Measurements from ENCODE around the gene SDF2. TPM values are rescaled to one million over a fixed set of nuclear protein-coding genes. Genes with fewer than 3 reads are reported as not detected.
"Not testable (repeated sequence)": the region's sequence is repeated elsewhere in the genome, so short reads cannot be mapped to it uniquely, and the experiment has no call there.

SDF2 gene
- total RNA-seq, 1 experiment from 2014 or later, result 47.6 TPM

DNA sequence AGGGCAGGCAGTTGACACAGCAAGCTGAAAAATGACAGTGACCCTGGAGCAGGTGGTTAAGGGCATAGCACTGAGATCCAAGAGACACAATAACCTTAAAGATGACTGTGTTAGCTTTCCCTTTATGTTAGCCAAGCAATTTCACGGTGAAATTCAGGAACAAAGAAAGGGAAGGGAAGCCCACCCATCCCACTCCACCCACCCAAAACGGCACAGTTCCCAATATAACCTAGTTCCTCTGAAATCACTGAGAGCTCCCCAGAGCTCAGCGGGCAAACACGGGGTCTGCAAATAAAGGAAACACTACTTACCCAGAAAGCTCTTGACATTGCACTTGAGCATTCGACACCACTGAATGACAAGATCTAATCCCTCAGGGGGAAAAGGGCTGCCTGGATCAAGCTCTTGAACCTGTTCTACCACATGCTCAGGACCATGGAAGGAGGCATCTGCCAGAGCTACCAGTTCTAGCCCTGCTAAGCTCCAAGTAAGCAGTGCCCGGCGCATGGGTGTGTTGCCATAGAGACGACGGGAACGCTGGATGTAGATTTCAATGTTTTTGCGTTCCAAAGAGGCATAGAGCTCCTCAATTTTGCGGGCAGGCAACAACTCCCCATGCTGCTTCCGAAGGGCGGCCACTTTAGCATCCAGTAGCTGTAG, 27.4 kb downstream of the SDF2 start:
- DNase-seq (ENCODE audit: low read depth), result no peak

DNA sequence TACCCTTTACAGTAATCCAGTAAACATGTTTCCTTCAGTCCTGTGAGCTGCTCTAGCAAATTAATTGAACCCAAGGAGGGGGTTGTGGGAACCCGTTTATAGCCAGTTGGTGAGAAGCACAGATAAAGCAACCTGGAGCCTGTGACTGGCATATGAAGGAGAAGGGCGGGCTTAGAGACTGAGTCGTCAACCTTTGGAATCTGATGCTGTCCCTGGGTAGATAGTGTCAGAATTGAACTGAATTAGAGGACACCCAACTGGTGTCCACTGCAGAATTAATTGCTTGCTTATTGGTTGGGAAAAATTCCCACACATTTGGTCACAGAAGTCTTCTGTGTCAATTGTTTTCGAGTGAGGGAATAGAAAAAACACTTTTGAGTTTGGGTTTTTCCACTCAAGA, 34.9 kb downstream of the SDF2 start:
- DNase-seq (ENCODE audit: low read depth), result no peak

GRCh38 chr17:28624148-28624547, 37.6 kb downstream of the SDF2 start:
- no peak for DNase-seq (ENCODE audit: low read depth)

DNA sequence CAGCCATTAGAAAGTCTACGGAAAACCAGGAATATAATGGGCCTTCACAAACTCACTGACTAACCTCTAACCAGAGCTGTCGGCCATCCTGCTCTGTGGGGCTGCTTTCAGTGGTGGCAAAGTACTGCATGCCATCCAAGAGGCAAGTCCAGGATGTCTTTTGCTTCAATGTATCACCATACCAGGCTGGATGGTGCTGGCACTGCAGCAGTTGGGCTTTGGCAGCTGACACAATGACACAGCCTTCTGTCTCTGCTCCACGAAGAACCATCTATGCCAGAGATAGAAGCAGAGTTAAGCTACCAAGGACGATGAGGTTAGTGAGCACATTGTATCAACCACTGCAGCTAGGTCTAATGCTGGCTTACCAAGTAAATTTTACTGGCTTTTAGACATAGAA, 38.0 kb downstream of the SDF2 start:
- no peak for DNase-seq (ENCODE audit: low read depth)

DNA sequence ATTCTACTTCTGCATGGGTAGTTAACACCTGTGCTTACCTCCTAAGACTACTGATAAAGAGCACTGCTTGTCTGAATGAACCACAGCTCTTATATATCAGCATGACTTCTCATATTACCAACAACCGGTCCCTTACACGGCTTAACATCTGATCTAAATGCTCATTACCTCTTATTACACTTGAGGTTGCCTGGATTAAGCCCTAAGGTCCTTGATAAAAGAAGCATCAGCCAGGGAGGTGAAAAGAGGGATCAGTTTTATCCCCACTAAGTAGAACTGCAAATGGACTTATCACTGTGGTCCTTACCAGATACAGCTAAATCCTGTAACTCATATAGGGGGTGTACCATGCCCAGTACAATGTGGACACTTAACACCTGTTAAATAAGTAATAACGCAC, 39.5 kb downstream of the SDF2 start:
- DNase-seq (ENCODE audit: low read depth), result no peak

DNA sequence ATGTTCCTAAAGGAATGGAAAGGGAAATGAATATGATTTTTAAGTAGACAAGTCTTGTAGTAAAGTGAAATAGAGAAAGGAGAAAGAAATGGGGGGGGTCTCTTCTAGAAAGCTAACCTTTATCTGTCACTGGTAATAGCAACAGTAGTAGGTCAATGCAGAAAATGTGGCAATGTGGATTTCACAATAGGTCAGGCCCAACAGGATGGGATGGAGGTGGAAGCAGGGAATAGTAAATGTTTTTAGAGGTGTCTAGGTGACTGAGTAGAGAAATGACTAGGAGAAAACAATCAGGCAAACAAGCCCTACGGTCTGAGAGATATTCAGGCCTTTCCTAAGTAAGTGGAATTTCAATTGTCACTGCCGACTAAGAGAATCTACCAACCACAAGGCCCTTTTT, 41.7 kb downstream of the SDF2 start:
- no peak for DNase-seq (ENCODE audit: low read depth)

DNA sequence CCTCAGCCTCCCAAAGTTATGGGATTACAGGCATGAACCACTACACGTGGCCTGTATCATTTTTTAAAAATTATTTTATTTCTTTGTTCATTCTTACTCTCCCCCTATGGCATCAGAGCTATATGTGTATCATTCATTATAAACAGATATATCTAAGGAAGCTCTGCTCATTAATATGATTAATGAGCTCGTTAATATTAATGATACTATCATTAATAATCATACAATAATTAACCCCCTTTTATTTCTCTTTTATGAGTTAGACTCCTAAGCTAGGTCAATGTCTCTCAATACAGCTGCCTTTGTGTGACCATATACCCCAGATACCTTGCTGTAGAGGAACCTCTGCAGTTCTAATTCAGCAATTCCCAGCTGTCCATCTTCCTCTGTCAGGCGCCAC, 43.2 kb downstream of the SDF2 start:
- no peak for DNase-seq (ENCODE audit: low read depth)

- DNase-seq (ENCODE audit: low read depth), result peak; percentile 37
These were observed 45.4 kb downstream of the SDF2 start for GRCh38 chr17:28616281-28616680.

- DNase-seq (ENCODE audit: low read depth), result no peak
These were observed 46.3 kb downstream of the SDF2 start for GRCh38 chr17:28615260-28615940.

- no peak for DNase-seq (ENCODE audit: low read depth)
These were observed 47.8 kb downstream of the SDF2 start, which contains the start of gene RSKR for GRCh38 chr17:28613931-28614381. TSS of gene RSKR (minus strand) at chr17:28614185. CDS start at chr17:28614161, 24 bp downstream.

DNA sequence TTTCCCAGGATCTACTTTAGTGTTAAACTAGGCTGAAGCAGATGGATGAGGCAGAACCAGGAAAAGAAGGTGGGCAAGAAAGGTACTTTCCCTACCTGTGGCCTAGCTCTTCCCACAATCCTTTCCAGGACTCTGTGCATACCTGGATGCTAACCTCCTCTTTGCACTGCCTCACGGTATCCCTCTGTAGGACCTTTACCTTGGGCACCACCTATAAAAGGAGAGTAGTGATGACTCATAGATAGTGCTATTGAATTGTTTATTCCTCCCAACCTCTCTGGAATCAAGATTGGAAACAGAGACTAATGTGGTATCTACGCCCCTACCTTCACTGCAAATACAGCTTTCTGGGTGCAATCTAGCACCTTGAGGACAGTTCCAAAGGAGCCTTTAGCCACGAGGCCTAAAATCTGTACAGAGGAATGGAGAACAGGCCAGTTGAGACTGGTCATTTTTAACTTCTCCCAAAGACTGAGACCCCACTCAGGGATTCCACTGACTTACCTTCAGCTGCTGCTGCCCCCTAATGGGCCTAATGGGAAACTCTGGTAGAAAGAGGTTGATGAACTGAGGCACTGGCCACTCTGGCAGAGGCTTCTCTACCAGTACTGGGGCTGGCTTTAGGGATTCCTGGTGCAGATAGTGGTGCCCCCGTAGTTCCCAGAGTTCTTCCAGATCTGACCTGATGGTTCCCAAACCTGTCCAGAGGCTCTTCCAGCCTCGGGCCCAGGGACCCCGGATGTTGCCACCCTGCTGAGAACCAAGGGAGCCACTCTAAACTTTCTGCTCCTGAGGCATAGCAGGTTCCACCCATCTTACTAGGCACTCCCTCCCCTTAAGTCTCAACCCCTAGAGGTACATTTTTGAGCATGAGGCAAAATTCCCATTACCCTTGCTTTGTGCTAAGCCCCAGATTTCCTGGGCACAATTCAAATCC, 48.5 kb downstream of the SDF2 start:
- DNase-seq (ENCODE audit: low read depth), result peak; percentile 20

DNA sequence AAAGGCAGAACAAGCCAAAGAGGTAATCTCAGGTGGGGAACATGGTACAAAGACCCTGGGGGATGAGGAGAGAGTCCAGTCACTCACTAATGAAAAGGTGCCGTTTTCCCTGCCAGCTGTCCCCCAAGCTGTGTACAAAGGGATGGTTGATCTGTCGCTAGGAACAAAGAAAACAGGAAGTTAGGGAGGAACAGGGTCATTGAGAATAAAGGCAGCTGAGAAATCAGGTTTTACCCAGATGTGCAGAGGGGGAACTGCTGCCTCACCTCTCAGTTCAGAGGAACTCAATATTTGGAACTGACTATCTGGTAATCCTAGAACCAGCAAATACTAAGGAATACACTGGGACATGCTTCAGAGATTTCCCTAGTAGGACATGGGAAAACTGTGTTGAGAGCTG, 49.2 kb downstream of the SDF2 start:
- no peak for DNase-seq (ENCODE audit: low read depth)

DNA sequence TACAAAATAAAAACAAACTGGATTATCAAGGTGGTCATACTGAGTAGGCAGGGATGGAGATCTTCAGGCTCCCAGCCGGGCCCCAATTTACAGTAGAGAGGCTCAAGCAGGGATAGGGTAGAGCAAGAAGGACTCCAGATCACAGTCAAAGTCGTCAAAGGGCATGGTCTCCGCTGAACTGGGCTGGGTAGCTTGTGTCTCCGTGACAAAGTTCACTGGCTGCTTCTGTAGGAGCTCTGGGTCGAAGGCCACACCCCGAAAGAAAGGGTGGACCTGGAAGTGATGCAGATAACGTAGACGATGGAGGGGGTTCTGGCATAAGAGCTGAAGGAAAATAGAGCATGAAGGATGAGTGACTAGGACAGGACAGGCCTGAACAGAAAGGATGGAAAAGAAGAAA, 51.3 kb downstream of the SDF2 start:
- no peak for DNase-seq (ENCODE audit: low read depth)

DNA sequence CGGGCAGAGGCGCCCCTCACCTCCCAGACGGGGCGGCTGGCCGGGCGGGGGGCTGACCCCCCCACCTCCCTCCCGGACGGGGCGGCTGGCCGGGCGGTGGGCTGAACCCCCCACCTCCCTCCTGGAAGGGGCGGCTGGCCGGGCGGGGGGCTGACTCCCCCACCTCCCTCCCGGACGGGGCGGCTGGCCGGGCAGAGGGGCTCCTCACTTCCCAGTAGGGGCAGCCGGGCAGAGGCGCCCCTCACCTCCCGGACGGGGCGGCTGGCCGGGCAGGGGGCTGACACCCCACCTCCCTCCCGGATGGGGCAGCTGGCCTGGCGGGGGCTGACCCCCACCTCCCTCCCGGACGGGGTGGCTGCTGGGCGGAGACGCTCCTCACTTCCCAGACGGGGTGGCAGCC, 57.7 kb downstream of the SDF2 start:
- not testable (repeated sequence) for DNase-seq (ENCODE audit: low read depth)

- peak; percentile 85 for DNase-seq (ENCODE audit: low read depth)
These were observed 62.2 kb downstream of the SDF2 start for GRCh38 chr17:28599311-28600184.

DNA sequence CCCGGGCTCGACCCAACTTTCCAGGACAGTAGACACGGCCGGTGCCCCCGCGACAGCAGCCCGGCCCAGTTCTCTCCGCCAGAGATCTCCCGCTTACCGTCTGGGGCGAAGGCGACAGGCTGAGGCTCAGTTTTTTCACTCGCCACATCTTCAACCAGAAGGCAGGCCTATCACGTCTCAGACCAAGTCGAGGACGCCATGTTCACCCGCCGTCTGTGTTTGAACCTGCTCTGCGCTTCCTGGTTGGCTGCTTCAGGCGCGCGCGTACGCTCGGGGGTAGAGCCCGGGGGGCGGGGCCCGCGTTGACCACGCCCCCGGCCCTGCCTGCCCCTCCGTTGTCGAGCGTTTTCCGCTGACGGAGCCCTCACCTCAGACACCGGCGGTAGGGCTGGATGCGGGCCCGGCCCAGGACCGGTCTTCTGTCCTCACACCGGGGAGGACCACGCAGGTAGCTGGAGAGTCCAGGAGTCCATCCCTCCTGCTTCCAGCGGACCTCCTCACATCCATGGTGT, 62.9 kb downstream of the SDF2 start, which contains the start of gene SPAG5:
SPAG5 (minus strand) TSS at position 227 of the 512 bp plus-strand sequence; CDS start at position 148, 79 bp downstream.
- peak; percentile 89 for DNase-seq (ENCODE audit: low read depth)

DNA sequence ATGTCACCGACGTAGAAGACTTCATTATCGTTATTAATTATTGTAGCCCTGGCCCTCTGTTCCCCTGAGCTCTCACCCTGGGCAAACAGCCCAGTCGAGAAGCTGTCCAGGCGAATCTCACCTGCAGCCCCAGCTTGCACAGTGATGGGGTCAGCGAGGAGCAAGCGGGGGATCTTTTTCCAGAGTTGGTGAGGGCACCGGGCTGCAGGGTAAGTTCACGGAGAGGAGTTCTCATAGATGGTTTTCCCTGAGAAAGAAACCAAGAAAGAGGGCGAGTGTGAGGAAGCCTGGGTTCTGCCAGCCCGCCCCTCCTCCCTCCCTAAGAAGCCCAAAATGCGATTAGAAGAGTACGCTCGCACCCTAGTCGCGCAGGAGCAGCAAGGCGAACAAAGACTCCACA, 63.3 kb downstream of the SDF2 start:
- no peak for DNase-seq (ENCODE audit: low read depth)

Data from LHCN-M2 (cell line).